Upper lobe of right lung (tissue), 1 donor: ENCODE results near the gene FAM240A. TPM values are rescaled to one million over a fixed set of nuclear protein-coding genes. Genes with fewer than 3 reads are reported as not detected.

Experiments
- ATAC-seq: fragments of 200-7000 bp; cut with Tn5 transposase; one replicate; pipeline ENCODE4 v1.9.1; 2020; ENCODE audit warnings: mild to moderate bottlenecking, moderate library complexity
- DNase-seq: peaks from one replicate; pipeline ENCODE4 v3.0.0-alpha.2; 2020
- H3K27ac ChIP-seq: fragments of 200-600 bp; one replicate; pipeline ENCODE4 v1.8.0; 2022
- H3K27me3 ChIP-seq: fragments of 200-600 bp; one replicate; pipeline ENCODE4 v1.8.0; 2022; ENCODE audit warnings: mild to moderate bottlenecking
- H3K36me3 ChIP-seq: fragments of 200-600 bp; one replicate; pipeline ENCODE4 v1.8.0; 2022
- H3K4me1 ChIP-seq: fragments of 200-600 bp; one replicate; pipeline ENCODE4 v1.8.0; 2022
- H3K4me3 ChIP-seq: fragments of 200-600 bp; one replicate; pipeline ENCODE4 v1.8.0; 2022; ENCODE audit warnings: mild to moderate bottlenecking
- H3K9me3 ChIP-seq: fragments of 200-600 bp; one replicate; pipeline ENCODE4 v1.8.0; 2022
- intact Hi-C: fragments of 100-400 bp; cut with DNase I; formaldehyde crosslinking; loops from one replicate; pipeline ENCODE4 v1.11.0; 2022
- long read RNA-seq: library from polyadenylated mRNA; unstranded; transcript quantifications from one replicate; pipeline ENCODE4 v2.0.0, GENCODE V29; 2021
- total RNA-seq: library from RNA; stranded (reverse); fragmentation: NEBNext Ultra II Directional; extraction: Animal tissue kit (Norgen Biotek cat#: 25700); gene quantifications from one replicate; pipeline ENCODE4 v1.2.1, GENCODE V29; 2021
- TF ChIP-seq, protein P1 (sequence below): fragments of 200-600 bp; IDR thresholded peaks from one replicate; pipeline ENCODE4 v1.8.0; 2022; ENCODE audit warnings: antibody characterized with exemption
- donor health status: DM: no; HTN: yes; CAD: no; lungs with severe emphysema.

FAM240A gene
- not detected for total RNA-seq
- long read RNA-seq, result 0 reads

DNA sequence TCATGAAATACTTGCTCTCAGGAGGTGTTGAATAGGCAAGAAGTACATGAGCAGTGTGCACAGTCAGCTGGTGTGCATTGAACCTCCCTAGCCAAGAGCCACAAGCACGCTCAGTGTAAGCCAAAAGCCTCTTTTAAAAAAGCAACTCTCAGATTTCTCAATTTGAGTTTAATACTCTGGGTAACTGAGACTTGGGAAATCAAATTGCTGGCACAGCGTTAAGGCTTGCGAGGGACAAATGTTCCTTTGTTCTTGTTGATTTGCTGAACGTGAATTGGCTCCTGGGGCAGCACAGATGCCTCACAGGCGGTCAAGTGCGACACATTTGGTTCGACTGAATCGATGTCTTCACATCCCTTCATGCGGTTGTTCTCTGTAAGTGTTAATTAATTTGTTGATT is at the start of gene FAM240A:
Gene FAM240A, plus strand, starts transcription at position 202 of the 400 bp plus-strand sequence. Its CDS starts 159 bp downstream, at position 361.
- Histone ChIP-seq H3K4me3 (no peak within 1 kb of the TSS), H3K9me3 (no peaks in the 10 kb centered on the region), H3K27ac (no peak within 1 kb of the TSS), H3K4me1 (no peaks in the 10 kb centered on the region), H3K36me3 (no peaks in the 10 kb centered on the region), H3K27me3 (peaks cover 3% of the 10 kb centered on the region)
- intact Hi-C loops, result no loop called here
- DNase-seq (no peak), ATAC-seq (no peak)
- TF ChIP-seq, protein P1, sequence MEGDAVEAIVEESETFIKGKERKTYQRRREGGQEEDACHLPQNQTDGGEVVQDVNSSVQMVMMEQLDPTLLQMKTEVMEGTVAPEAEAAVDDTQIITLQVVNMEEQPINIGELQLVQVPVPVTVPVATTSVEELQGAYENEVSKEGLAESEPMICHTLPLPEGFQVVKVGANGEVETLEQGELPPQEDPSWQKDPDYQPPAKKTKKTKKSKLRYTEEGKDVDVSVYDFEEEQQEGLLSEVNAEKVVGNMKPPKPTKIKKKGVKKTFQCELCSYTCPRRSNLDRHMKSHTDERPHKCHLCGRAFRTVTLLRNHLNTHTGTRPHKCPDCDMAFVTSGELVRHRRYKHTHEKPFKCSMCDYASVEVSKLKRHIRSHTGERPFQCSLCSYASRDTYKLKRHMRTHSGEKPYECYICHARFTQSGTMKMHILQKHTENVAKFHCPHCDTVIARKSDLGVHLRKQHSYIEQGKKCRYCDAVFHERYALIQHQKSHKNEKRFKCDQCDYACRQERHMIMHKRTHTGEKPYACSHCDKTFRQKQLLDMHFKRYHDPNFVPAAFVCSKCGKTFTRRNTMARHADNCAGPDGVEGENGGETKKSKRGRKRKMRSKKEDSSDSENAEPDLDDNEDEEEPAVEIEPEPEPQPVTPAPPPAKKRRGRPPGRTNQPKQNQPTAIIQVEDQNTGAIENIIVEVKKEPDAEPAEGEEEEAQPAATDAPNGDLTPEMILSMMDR, result no peak

DNA sequence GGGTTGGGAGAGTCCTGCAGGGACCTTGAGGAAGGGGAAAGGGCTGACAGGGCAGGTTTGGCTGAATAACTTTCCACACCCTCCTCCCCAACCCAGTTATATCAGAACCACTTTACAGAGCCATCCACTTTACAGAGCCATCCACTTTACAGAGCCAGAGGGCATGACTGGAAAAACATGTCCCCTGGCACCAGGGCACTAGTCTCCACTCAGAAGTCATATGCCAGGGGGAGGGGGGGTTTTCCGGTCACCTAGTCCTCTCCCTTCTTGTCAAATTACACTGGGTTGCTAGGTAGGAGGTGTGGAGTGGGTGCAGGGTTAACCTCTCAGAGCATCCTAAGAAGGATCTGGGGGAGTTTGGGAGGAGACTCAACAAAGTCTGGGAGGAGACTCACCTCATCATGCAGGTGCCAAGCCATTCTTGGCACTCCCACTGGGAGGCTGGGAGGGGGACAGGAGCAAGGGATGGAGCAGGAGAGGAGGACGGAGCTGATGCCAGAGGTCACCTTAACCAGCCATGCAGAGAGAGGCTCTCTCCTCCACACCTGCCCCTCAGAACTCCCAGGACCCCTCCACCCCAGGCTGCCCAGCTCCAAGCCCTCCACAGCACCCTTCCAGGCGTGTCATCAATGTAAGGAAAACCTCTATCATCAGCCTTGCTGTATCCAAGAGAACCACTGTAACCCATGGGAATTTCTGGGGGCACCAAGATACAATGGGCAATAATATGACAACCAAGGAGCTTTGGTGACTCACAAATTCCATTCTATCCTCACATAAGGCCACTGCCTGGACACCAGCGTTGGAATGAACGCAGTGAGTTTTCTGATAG is 47.9 kb upstream of the FAM240A start:
- Histone ChIP-seq H3K36me3 (no peaks in the 10 kb centered on the region), H3K4me3 (no peak overlapping the region), H3K27ac (no peak overlapping the region), H3K27me3 (no peaks in the 10 kb centered on the region), H3K9me3 (no peaks in the 10 kb centered on the region), H3K4me1 (peaks cover 4% of the 10 kb centered on the region)
- TF ChIP-seq, protein P1, result no peak
- intact Hi-C loops, result no loop called here
- DNase-seq (no peak), ATAC-seq (peak; percentile 20)

DNA sequence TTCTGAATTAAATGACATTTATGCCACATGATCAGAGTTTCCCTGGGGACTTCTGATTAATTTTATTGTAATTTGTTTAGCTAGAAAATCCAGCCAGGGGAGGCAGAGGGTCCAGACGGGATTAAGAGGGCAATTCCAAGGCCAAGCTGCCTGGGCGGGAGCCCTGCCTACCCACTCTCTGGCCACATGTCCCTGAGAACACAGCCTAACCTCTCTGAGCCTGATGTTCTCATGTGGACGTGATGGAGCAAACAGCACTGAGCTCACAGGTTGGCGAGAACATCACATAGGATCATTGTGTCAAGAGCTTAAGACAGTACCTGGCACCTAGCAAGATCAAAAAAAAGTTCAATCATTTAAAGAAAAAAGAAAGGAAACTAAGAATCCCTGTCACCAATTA is 47.2 kb upstream of the FAM240A start:
- no peak for ATAC-seq
- H3K4me1 ChIP-seq, result peaks cover 4% of the 10 kb centered on the region
- H3K36me3 ChIP-seq, result no peaks in the 10 kb centered on the region
- no peaks in the 10 kb centered on the region for H3K27me3 ChIP-seq
- TF ChIP-seq, protein P1, result no peak
- no peaks in the 10 kb centered on the region for H3K9me3 ChIP-seq
- intact Hi-C loops, result no loop called here
- no peak for DNase-seq
- H3K27ac ChIP-seq, result no peak overlapping the region
- peak overlapping the region; percentile 56 for H3K4me3 ChIP-seq

DNA sequence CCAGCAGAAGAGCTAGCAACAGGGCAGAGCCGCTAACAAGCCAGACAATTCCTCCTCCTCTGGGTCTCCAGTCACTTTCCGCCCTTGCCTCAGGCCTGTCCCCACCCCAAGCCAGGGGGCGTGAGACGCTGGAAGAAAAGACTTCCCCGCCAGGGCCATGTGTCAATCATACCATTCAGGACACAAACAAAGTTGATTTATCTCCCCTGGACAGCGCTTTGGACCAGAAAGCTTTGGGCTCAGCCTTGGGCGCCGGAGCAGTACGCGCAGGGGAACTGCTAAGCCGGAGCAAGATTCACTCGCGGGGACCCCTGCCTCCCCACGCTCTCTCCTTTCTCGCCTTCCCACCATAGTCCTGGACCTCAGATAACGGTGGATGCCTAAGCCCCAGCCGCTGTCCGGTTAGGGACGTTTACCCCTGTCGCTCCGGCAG is 46.7 kb upstream of the FAM240A start:
- no peaks in the 10 kb centered on the region for H3K27me3 ChIP-seq
- no peak overlapping the region for H3K27ac ChIP-seq
- H3K4me1 ChIP-seq, result peaks cover 4% of the 10 kb centered on the region
- no peaks in the 10 kb centered on the region for H3K9me3 ChIP-seq
- ATAC-seq (peak; percentile 6), DNase-seq (no peak)
- intact Hi-C loops, result no loop called here
- H3K4me3 ChIP-seq, result peak overlapping the region; percentile 56
- H3K36me3 ChIP-seq, result no peaks in the 10 kb centered on the region
- TF ChIP-seq, protein P1, result no peak

DNA sequence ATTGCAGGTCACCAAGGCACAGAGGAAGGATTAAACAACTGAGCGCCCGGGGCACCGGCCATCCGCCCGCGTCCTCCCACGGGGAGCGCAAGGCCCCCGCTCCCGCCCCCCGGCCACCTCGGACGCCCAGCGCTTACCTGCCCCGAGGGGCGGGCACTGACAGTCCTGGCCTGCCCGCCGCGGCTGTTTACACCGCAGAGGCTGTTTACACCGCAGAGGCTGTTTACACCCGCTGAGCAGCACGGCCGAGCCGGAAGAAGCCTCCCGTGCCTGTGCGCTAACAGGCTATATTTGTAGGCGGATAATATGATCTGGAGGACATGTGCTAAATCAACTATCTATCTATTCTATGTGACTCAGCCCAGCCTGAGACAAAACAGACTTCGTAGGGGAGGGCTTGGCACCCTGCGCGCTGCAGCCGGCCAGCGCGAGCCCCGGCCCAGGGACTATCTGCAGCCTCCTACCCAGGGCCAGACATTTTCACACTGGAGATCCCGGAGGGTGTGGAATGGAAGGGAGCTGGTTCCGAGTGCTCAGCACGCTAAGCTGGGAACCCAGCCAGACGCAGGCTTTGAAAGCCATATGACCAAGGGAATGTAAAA is 46.2 kb upstream of the FAM240A start, which contains the start of gene LRRC2:
Gene LRRC2, minus strand, starts transcription at position 263 of the 602 bp plus-strand sequence. CDS start 14,711 bp downstream, outside the sequence.
- H3K4me1 ChIP-seq, result peaks cover 4% of the 10 kb centered on the region
- intact Hi-C loops, result no loop called here
- TF ChIP-seq, protein P1, result no peak
- H3K27ac ChIP-seq, result no peak within 1 kb of the TSS
- no peaks in the 10 kb centered on the region for H3K36me3 ChIP-seq
- peak; percentile 80 for ATAC-seq
- no peaks in the 10 kb centered on the region for H3K27me3 ChIP-seq
- no peaks in the 10 kb centered on the region for H3K9me3 ChIP-seq
- DNase-seq, result peak; percentile 67
- H3K4me3 ChIP-seq, result peak within 1 kb of the TSS; percentile 56
